Measurements from ENCODE around the gene MAST3.

DNA sequence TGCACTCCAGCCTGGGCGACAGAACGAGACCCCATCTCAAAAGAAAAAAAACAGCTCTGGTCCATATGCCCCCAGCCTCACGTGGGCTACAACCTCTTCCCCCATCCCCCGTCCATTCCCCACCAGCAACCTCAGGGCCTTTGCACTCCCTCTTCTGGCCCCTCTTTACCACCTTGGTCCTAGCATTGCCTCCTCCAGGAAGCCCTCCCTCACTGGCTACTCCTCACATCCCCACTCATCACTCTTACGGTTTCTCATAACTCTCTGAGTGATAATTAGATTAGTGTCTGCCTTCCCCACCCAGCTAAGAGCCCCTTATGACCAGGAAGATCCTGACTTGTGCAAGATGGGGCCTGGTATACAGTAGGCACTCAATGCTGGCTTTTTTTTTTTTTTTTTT, 41.6 kb upstream of the MAST3 start:
- TF ChIP-seq, protein P1, sequence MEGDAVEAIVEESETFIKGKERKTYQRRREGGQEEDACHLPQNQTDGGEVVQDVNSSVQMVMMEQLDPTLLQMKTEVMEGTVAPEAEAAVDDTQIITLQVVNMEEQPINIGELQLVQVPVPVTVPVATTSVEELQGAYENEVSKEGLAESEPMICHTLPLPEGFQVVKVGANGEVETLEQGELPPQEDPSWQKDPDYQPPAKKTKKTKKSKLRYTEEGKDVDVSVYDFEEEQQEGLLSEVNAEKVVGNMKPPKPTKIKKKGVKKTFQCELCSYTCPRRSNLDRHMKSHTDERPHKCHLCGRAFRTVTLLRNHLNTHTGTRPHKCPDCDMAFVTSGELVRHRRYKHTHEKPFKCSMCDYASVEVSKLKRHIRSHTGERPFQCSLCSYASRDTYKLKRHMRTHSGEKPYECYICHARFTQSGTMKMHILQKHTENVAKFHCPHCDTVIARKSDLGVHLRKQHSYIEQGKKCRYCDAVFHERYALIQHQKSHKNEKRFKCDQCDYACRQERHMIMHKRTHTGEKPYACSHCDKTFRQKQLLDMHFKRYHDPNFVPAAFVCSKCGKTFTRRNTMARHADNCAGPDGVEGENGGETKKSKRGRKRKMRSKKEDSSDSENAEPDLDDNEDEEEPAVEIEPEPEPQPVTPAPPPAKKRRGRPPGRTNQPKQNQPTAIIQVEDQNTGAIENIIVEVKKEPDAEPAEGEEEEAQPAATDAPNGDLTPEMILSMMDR (conservative IDR thresholded peaks at IDR 0.05 in 1 of 2, IDR thresholded peaks at IDR 0.05 in 1 of 2; ENCODE audit: extremely low read depth in 1 of 2, insufficient read depth in 1 of 2, low read depth in 1 of 2, low read length in 2 of 2), result no peak
- TF ChIP-seq EZH2 (IDR thresholded peaks at IDR 0.05; ENCODE audit: borderline replicate concordance, low read length), result no peak

Measured in mammary epithelial cell (primary cell).